Heart left ventricle (tissue), 13 donors: ENCODE results near the gene UNC93A.

Source experiments
- CTCF ChIP-seq, 12 donors: fragments of 200-600 bp; sonication (generic) in 4 of 12; IDR thresholded peaks; one replicate each; pipeline versions ENCODE4 v1.5.0 to v1.8.0; 2018 to 2022; ENCODE audit warnings: antibody characterized with exemption in 12 of 12, mild to moderate bottlenecking in 5 of 12
- POLR2A ChIP-seq, 2 donors: fragments of 450-650 bp; IDR thresholded peaks; one replicate each; pipeline ENCODE4 v1.6.1; 2017; ENCODE audit warnings: antibody characterized with exemption in 2 of 2, mild to moderate bottlenecking in 2 of 2, moderate library complexity in 2 of 2
- donor health status: ischemic (EF 13 %, LVEDD 7.1; RV severe dilation, severe dysfunction).
- donor health status: DM: no; HTN: yes; CAD: no.
- donor health status: DM: no; HTN: no; CAD: no.
- donor health status: ischemic (EF 25% LVEDD 6.9; RV normal size, moderate dysfunction).
- donor health status: ischemic (EF 25% LVEDD 5.7; RV mildly dilated, moderate dysfunction).
- donor health status: ischemic (EF 35%, LVEDD 5.7; RV mildly dilated, moderate dysfunction).
- donor health status: nonischemic (EF 11% LVEDD 7.7; RV severe dilation, severe dysfunction).
- donor health status: DM: yes; HTN: yes; CAD: no.
- donor health status: PGD.
- donor health status: ischemic (EF 29% LVEDD 5.4; RV normal size, mild dysfunction).
- donor health status: nonischemic (EF 23%, LVEDD 6.1; RV moderate dilation, normal function).

GRCh38 chr6:167341665-167342655, 50.8 kb downstream of the UNC93A start:
- no peak for TF ChIP-seq CTCF (IDR thresholded peaks at IDR 0.05)
- no peak for TF ChIP-seq POLR2A (IDR thresholded peaks at IDR 0.05)
